Measurements from ENCODE around the gene HLA-DPB1.

DNA sequence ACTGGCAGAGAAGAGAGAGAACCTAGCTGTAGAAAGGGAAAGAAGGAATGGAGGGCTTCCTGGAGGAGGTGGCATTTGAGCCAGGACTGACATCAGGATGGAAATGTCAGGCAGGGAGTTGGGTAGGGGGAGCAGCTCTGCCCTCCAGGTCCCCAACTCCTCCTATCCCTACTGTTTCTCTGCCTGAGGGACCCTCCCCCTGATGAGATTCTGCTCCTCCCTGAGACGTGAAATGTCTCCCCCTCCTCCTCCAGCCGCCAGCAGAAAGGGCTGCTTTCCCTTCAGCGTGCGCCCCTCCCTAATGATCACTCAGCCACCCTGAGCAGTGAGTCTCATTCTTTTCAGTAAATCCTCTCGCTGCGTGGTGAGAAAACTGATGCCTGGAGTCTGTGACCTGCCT is 40.6 kb downstream of the HLA-DPB1 start:
- TF ChIP-seq CTCF (conservative IDR thresholded peaks at IDR 0.05; ENCODE audit: low read depth, low read length): no peak
- TF ChIP-seq POLR2A (IDR thresholded peaks at IDR 0.05; ENCODE audit: low read depth, low read length): no peak
- TF ChIP-seq RCOR1 (IDR thresholded peaks at IDR 0.05; ENCODE audit: insufficient replicate concordance, low read length): no peak
- TF ChIP-seq, protein P1, sequence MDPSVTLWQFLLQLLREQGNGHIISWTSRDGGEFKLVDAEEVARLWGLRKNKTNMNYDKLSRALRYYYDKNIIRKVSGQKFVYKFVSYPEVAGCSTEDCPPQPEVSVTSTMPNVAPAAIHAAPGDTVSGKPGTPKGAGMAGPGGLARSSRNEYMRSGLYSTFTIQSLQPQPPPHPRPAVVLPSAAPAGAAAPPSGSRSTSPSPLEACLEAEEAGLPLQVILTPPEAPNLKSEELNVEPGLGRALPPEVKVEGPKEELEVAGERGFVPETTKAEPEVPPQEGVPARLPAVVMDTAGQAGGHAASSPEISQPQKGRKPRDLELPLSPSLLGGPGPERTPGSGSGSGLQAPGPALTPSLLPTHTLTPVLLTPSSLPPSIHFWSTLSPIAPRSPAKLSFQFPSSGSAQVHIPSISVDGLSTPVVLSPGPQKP (IDR thresholded peaks at IDR 0.05; ENCODE audit: borderline replicate concordance, low read depth, low read length): no peak
- TF ChIP-seq SMC3 (IDR thresholded peaks at IDR 0.05; ENCODE audit: low read depth, low read length): no peak
- TF ChIP-seq MAZ (IDR thresholded peaks at IDR 0.05; ENCODE audit: borderline replicate concordance, low read depth, low read length): no peak
- no peak for TF ChIP-seq RFX5 (IDR thresholded peaks at IDR 0.05; ENCODE audit: low read depth, low read length)
- TF ChIP-seq, protein P2, sequence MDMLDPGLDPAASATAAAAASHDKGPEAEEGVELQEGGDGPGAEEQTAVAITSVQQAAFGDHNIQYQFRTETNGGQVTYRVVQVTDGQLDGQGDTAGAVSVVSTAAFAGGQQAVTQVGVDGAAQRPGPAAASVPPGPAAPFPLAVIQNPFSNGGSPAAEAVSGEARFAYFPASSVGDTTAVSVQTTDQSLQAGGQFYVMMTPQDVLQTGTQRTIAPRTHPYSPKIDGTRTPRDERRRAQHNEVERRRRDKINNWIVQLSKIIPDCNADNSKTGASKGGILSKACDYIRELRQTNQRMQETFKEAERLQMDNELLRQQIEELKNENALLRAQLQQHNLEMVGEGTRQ (IDR thresholded peaks at IDR 0.05; ENCODE audit: low read depth, low read length): no peak
- TF ChIP-seq NFE2L2 (IDR thresholded peaks at IDR 0.05; ENCODE audit: low read depth, low read length): no peak
- TF ChIP-seq MAFK (IDR thresholded peaks at IDR 0.05; ENCODE audit: low read depth, low read length): no peak
- TF ChIP-seq CHD1 (IDR thresholded peaks at IDR 0.05; ENCODE audit: low read depth, low read length): no peak
- no peak for TF ChIP-seq MXI1 (IDR thresholded peaks at IDR 0.05; ENCODE audit: borderline replicate concordance, low read depth, low read length)
- no peak for TF ChIP-seq CEBPB (IDR thresholded peaks at IDR 0.05; ENCODE audit: low read depth, low read length)
- no peak for TF ChIP-seq RAD21 (IDR thresholded peaks at IDR 0.05; ENCODE audit: low read length)

All from IMR-90 (cell line).